ENCODE data around the gene SAE1. TPM values are rescaled to one million over a fixed set of nuclear protein-coding genes. Genes with fewer than 3 reads are reported as not detected.

Gene SAE1
- total RNA-seq, result 74.9 and 133 TPM in 2 replicates

GRCh38 chr19:47130589-47131227 lies at the start of gene SAE1:
TSS of gene SAE1 (plus strand) at chr19:47130835. CDS start at chr19:47130931, 96 bp downstream.

GRCh38 chr19:47112997-47113849 lies 17.4 kb upstream of the SAE1 start, which contains the start of gene ZC3H4:
TSS of gene ZC3H4 (minus strand) at chr19:47113776. CDS start at chr19:47112584, 1,192 bp downstream.

GRCh38 chr19:47230921-47231214 lies 100.2 kb downstream of the SAE1 start, which contains the start of gene BBC3:
TSS of gene BBC3 (minus strand) at chr19:47231199. CDS start at chr19:47228431, 2,768 bp downstream.

GRCh38 chr19:47255879-47256692 lies 125.5 kb downstream of the SAE1 start, which contains the start of gene CCDC9:
TSS of gene CCDC9 (plus strand) at chr19:47256525. CDS start at chr19:47258401, 1,876 bp downstream.

Other genes with a start within 250 kb of the SAE1 start
- 0.72 and 1.9 TPM in 2 replicates for gene NPAS1, start 111.0 kb upstream of the SAE1 start, total RNA-seq
- gene TMEM160, start 82.2 kb upstream of the SAE1 start, total RNA-seq, result 35.9 and 74.5 TPM in 2 replicates
- 18.0 and 20.9 TPM in 2 replicates for gene ZC3H4, start 17.1 kb upstream of the SAE1 start, total RNA-seq
- 10.8 and 23.1 TPM in 2 replicates for gene BBC3, start 100.4 kb downstream of the SAE1 start, total RNA-seq
- 9.2 and 16.9 TPM in 2 replicates for gene CCDC9, start 125.7 kb downstream of the SAE1 start, total RNA-seq
- gene INAFM1, start 144.1 kb downstream of the SAE1 start, total RNA-seq, result 4.9 and 11.1 TPM in 2 replicates
- gene C5AR1, start 179.0 kb downstream of the SAE1 start, total RNA-seq, result not detected in 2 replicates
- under 0.01 TPM in 1 of 2 replicates, not detected in the other for gene C5AR2, start 201.3 kb downstream of the SAE1 start, total RNA-seq
- gene DHX34, start 218.5 kb downstream of the SAE1 start, total RNA-seq, result 7.3 and 11.1 TPM in 2 replicates

All from epithelial cell of alveolus of lung (primary cell).